Loucy (cell line): ENCODE measurements around the gene CBX7.

ENCODE experiments used
- CTCF ChIP-seq: fragments of 200-600 bp; sonication (generic); conservative IDR thresholded peaks from 2 replicates; pipeline ENCODE4 v1.5.1; 2014; ENCODE audit warnings: mild to moderate bottlenecking, antibody characterized with exemption, low read length
- EZH2phosphoT487 ChIP-seq: fragments of 200-600 bp; IDR thresholded peaks from 2 replicates; pipeline ENCODE4 v1.6.1; 2018; ENCODE audit warnings: antibody characterized with exemption, mild to moderate bottlenecking, moderate library complexity, borderline replicate concordance

GRCh38 chr22:39092111-39092862 is 60.2 kb downstream of the CBX7 start:
- no peak for TF ChIP-seq CTCF
- TF ChIP-seq EZH2phosphoT487: no peak
